Activated T-helper 1 cell treated with Interleukin-2 at 50 U/mL for 16 hours (primary cell): ENCODE measurements around the gene UTP4.
"Not testable (repeated sequence)": the region's sequence is repeated elsewhere in the genome, so short reads cannot be mapped to it uniquely, and the experiment has no call there.

Experiments
- DNase-seq: peaks from one replicate; pipeline ENCODE4 v3.0.0-alpha.2; 2020; ENCODE audit warnings: low read depth

The UTP4 gene

GRCh38 chr16:69131167-69131838 is 1.1 kb upstream of the UTP4 start:
- DNase-seq, result no peak

GRCh38 chr16:69131839-69132423 is 518 bp upstream of the UTP4 start:
- DNase-seq, result peak; percentile 53

DNA sequence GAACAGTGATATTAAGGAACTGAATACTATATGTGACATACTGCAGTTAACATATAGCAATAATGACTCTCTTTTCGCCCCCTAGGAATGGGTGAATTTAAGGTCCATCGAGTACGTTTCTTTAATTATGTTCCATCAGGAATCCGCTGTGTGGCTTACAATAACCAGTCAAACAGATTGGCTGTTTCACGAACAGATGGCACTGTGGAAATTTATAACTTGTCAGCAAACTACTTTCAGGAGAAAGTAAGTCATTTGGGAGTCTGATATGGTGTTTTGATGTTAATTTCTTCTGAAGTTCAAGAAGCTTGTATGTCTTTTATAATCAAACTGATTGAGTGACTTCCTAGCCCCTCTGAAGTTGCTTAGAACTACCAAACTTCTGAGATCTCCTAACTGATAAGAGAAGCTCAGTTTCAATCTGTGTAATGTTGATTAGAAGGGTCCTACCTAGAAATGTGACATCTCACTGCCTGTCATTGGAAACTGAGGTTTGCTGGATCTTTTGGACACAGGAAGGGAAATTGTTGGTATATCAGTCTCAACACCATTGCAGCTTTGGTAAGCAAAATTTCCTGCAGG is 1.0 kb downstream of the UTP4 start:
- no peak for DNase-seq

DNA sequence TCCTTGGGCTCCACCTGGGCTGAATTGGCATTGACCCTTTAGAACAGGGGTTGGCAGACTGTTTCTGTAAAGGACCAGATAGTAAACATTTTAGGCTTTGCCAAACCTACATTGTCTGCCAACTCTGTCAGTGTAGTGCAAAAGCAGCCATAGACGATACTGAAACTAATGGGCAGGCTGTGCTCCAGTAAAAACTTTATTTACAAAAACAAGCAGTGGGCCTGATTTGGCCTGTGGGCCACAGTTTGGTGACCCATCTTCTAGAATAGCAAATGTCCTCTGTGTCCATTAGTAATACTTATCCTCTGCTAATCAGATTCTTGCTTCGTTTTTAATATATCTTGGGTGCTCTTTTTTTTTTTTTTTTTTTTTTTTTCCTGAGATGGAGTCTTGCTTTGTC is 6.2 kb downstream of the UTP4 start:
- DNase-seq, result no peak

DNA sequence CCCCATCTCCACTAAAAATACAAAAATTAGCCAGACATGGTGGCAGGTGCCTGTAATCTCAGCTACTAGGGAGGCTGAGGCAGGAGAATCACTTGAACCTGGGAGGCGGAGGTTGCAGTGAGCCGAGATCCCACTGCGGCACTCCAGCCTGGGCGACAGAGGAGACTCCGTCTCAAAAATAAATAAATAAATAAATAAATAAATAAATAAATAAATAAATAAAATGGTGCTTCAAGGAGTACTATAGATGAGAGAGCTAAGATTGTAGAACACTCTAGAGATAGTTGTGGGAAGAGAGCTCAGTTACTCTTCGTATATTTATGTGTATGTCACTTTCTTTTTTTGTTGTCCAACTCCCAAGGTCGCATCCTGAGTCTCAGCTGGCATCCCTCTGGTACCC is 7.0 kb downstream of the UTP4 start:
- DNase-seq, result not testable (repeated sequence)

- no peak for DNase-seq
Observed at GRCh38 chr16:69141014-69141413, 8.6 kb downstream of the UTP4 start.

DNA sequence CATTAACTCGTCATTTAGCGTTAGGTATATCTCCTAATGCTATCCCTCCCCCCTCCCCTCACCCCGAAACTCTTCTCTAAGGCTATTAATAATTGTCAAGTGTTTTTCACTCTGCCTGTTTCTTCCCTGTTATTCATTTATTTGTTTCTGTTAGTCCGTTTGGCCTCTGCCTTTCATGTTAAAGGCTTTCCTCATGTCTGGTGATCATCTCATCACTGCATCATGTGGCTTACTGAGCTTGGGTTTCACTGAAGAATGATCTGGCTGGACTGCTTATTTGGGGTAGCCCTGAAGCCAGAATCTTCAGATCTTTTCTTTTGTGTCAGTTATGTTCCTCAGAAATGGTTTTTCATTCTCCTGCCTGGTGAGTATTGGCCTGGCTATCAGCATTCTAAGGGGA is 9.5 kb downstream of the UTP4 start:
- DNase-seq, result no peak

- no peak for DNase-seq
Observed at GRCh38 chr16:69143116-69143515, 10.7 kb downstream of the UTP4 start.

- no peak for DNase-seq
Observed at GRCh38 chr16:69145658-69146057, 13.2 kb downstream of the UTP4 start.

DNA sequence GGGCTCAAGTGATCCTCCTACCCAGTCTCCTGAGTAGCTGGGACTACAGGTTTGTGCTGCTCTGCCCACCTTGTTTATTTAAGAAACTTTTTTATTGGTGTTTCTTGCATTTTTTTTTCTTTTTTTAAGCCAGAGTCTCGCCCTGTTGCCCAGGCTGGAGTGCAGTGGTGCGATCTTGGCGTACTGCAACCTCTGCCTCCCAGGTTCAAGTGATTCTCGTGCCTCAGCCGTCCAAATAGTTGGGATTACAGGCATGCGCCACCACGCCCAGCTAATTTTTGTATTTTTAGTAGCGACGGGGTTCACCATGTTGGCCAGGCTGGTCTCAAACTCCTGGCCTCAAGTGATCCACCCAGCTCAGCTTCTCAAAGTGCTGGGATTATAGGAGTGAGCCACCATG is 17.2 kb downstream of the UTP4 start:
- DNase-seq, result not testable (repeated sequence)

- no peak for DNase-seq
Observed at GRCh38 chr16:69150146-69150865, 17.9 kb downstream of the UTP4 start.

DNA sequence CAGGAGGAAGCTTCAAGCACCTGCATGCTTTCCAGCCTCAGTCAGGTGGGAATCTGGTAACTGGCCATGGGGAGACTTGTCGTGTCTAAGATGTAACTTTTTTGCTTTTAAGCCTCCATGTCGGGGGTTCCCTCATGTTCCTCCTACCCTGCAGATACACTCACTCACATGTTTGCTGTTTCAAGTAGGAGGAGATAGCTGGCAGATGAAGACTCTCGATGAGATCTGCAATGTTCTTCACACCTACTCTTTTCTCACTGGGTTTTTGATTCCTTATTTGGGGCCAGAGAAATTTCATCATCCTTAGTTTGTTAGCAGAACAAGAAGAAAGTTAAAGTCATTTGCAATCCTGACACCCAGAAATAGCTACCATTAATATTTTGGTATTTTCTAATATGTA is 24.7 kb downstream of the UTP4 start:
- DNase-seq, result no peak

- no peak for DNase-seq
Observed at GRCh38 chr16:69160192-69160591, 27.7 kb downstream of the UTP4 start.

GRCh38 chr16:69165584-69165983 is 33.1 kb downstream of the UTP4 start:
- DNase-seq, result no peak

GRCh38 chr16:69166221-69166833 is 33.9 kb downstream of the UTP4 start:
- peak; percentile 1 for DNase-seq

GRCh38 chr16:69166946-69167930 is 34.8 kb downstream of the UTP4 start:
- no peak for DNase-seq

GRCh38 chr16:69169051-69169450 is 36.6 kb downstream of the UTP4 start:
- DNase-seq, result no peak

DNA sequence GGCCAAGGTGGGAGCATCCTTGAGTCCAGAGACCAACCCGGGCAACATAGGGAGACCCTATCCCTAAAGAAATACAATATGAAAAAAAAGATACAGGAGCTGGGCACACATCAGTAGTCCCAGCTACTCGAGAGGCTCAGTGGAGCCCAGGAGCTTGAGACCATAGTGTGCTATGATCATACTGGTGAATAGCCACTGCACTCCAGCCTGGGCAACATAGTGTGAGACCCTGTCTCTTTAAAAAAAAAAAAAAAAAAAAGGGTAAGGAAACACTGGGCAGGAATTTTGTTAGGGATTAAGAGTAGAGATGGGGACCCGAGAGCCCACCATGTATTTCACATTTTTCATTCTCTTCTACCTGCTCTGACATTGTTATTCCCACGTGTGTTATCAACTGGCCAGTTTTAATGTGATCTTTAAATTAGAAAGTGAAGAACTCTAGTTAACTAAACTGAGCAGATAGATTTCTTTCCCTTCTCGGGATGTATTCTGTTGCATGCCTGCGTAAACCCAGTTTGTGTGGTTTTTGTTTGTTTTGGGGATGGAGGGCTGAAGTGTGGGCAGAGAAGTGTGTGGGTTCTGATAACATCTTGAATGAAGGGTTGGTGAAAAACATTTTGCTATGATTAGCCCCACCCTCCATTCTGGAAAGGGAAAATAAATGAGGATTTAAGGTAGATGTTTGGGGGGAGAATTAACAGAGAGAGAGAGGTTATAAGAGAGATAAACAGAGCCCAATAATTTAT is 37.3 kb downstream of the UTP4 start:
- DNase-seq, result no peak

GRCh38 chr16:69171325-69172084 is 39.1 kb downstream of the UTP4 start:
- no peak for DNase-seq
